Fibroblast of the conjunctiva (primary cell): ENCODE measurements around the gene TEP1.
"Not testable (repeated sequence)": the region's sequence is repeated elsewhere in the genome, so short reads cannot be mapped to it uniquely, and the experiment has no call there.

Experiments used
- DNase-seq: peaks from one replicate; pipeline ENCODE4 v3.0.0-alpha.2; 2010; ENCODE audit warnings: low read depth

TEP1 gene

DNA sequence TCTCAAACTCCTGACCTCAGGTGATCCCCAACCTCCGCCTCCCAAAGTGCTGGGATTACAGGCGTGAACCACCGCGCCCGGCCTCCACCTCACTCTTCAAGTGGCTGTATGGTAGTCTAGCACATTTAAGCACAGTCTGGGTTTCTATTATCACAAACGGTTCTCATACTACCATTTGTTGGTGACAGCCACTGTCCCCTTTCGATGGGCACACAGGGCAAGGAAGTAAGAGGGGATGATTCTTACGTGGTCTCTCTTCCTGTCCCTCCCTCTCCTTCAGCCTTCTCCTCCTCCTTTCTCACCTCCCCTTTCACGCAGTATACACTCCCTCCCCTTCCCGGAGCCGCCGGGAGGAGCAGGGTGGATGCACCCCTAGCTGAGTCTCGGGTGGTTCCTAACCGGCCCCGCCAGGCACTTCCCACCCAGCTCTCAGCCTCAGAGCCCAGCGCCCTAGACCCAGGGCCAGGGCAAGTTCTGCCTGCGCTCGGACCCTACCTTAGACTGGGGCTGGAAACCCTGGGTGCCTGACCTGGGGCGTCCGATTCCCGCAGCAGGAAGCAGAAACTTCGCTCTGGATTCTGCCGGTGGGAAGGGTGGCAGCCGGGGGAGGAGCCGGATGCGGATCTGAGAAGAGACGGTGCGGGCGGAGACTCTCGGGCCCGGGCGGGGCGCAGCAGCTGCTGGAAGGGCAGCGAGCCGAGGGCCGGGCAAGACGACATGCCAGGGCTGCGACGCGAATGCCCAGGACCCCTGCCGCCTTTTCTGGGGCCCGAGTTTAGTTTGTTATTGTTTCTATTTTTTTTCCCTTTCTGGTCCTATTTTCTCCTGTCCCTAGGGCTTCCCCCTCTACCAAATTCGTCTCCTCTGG, at the start of gene TEP1:
TEP1 (minus strand) TSS at position 626 of the 868 bp plus-strand sequence. CDS start 5,062 bp downstream, outside the sequence.
- DNase-seq: peak; percentile 63

DNA sequence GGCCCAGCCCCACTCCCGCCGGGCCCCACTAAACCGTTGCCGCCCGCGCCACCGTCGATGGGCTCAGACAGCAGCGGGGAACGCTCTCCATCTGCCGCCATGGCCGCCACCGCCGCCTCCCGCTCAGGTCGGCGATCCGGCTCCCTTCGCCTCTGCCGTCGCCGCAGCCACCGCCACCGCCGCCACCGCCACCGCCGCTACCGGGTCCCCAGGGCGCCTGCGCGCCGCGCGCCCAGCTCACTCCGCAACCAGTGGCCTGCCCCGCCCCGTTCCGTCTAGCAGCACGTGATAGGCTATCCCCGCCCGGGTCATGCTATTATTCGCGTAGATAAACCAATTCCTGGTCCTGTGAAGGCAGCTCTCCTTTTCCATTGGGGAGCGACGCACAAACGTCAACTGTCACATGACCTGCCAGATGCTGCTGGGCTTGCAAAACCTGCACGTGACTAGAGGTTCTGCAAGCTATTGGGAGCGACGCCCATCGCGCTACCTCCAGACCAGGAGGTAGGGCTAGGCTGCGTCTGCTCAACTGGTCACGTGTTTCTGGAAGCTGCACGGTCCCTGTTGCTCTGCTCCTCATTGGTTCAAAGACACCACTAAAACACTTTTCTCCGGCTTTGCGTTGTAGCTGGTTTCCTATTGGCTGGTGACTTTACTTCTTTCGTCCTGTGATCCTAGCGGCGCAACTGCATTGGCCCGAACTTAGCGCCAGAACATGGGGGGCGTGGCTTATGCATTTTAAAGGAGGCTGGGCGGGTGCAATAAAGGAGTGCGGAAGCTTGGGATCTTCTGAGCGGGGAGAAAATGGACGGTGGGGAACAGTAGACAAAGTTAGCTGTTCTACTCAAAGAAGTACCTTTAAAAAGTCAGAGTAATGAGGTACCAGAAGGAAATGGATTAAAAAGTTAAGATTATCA, 48.2 kb upstream of the TEP1 start, which contains the start of gene PIP4P1:
PIP4P1 (minus strand) TSS at position 210 of the 917 bp plus-strand sequence; CDS start at position 101, 109 bp downstream.
- peak; percentile 100 for DNase-seq

DNA sequence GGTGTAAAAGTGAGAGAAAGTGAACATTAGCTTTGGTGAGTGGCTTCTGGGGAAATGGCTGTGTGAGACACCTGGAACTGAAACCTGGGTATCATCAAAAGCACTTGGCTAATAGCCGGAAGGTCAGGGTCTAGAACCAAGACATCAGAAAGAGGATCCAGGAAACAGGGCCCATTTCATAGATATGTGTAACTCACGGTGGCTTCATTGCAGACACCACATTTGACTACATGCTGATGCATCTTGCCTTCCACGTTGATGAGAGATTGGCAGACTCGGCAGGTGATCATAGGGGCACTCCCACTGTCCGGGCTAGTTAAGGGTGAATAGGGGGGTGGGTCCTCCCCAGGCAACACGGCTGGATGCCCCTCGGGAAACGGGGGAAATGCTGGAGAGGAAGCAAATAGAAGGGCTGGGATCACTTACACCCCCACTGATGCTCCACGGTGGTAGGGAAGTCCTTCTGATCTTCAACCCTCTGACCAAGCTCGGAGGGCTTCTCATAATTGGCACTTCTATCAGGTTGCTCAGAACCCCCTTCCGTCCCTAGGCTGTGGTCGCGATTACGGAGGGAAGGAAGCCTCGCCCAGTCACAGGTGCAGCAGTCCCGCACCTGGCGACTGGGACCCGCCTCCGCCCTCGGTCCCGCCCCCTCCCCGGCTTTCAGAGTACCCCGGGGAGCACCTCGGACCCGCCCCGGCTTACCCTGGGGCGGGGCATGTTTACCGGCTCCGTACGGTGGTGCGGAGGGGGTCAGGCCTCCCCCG, 47.3 kb upstream of the TEP1 start:
- DNase-seq: no peak

DNA sequence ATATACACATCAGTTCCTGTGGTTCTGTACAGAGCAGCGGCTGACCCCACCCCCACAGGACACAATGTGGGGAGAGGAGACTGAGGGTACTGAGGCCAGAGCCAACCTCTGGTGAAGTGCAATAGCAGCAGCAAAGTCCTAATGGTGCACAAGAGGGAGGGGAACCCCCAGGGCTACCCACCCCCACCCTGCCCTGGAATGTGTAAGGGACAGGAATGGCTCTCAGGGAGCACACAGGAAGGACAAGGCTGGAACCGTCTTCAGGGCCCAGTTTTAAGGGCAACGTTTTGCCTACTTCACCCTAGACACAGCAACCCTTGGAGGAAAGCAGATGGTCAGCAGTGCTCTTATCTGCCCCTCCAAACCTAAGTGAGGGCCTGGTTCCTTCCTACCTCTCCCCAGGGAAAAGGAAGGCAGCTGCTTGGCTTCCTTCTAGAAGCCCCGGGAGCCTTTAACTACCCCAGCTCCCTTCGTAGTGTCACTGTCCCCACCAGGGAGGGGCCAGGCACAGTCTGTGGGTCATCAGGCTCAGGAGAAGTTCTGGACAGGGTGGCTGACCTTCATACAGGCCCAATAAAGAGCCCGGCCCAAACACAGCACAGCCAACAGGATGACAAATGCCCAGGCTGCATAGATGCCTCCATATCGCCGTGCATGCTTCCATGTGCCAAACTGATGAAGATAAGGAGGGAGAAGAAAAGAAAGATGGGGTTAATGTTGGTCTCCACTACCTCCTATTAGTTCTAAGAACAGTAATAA, 44.9 kb upstream of the TEP1 start:
- no peak for DNase-seq

DNA sequence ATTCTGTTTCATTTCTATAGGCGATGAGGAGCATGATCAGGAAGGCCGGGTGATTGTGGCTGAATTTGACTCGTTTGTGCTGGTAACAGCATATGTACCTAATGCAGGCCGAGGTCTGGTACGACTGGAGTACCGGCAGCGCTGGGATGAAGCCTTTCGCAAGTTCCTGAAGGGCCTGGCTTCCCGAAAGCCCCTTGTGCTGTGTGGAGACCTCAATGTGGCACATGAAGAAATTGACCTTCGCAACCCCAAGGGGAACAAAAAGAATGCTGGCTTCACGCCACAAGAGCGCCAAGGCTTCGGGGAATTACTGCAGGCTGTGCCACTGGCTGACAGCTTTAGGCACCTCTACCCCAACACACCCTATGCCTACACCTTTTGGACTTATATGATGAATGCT, 43.7 kb upstream of the TEP1 start:
- DNase-seq: no peak

DNA sequence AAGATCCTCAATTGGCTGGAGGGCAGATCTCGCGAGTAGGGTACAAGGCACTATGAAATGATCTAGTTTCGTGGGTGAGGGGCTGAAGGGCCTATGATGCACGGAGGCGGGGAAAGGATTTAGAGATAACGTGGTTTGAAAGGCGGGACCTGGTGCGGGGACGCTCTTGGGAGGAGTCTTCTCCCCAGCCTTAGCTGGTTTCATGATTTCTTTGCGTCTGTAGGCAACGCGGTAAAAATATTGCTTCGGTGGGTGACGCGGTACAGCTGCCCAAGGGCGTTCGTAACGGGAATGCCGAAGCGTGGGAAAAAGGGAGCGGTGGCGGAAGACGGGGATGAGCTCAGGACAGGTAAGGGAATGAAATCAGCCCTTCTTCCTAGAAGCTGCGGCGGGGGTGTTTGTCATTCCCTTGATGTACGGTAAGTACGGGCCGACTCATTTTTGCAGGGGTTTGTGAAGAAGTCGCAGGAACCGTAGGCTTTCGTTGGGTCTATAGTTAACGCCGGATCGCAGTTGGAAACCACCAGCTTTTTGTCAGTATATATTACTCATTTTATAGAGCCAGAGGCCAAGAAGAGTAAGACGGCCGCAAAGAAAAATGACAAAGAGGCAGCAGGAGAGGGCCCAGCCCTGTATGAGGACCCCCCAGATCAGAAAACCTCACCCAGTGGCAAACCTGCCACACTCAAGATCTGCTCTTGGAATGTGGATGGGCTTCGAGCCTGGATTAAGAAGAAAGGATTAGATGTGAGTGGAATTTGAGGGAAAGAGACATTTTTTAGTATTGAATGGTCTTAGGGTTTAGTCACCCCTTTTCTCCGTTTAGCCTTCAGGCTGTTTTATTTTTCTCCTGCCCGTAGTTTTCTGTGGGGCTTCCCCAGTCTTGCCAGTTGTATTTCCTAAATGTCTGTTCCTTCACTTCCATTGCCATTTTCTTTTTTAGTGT, 42.3 kb upstream of the TEP1 start:
- DNase-seq: peak; percentile 70

DNA sequence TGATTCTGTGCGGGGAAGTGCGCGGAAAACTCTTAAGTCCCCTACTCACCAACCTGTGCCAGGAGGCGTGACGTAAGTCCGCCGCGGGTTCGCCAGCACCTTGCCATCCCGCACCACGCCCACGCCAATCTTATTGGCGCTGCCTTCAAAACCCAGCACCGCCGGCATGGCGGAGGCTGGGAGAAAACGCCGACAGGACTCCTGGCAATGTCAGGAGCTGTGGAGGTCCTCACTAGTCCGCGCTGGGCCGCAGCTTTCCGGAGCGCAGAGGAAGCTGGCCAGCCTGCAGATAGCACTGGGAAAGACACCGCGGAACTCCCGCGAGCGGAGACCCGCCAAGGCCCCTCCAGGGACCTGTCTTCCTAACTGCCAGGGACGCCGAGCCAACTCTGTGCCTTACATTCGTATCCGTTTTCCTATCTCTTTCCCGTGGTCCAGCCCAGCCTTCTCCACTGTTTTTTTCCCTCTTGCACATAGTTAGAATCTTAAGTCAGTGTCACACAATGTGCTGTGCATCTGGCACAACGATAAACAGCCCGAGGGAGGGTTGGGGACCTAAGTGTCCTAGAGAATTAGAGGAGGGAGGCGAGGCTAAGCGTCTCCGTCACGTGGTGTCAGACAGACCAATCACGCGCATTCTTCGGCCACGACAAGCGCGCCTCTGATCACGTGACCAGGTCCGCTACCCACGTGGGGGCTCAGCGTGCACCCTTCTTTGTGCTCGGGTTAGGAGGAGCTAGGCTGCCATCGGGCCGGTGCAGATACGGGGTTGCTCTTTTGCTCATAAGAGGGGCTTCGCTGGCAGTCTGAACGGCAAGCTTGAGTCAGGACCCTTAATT, 41.4 kb upstream of the TEP1 start, which contains the start of the genes APEX1 and OSGEP:
APEX1 (plus strand) TSS at position 711 of the 839 bp plus-strand sequence. CDS start 420 bp downstream, outside the sequence.
OSGEP (minus strand) TSS at position 297 of the 839 bp plus-strand sequence; CDS start at position 168, 129 bp downstream.
- DNase-seq: peak; percentile 99

DNA sequence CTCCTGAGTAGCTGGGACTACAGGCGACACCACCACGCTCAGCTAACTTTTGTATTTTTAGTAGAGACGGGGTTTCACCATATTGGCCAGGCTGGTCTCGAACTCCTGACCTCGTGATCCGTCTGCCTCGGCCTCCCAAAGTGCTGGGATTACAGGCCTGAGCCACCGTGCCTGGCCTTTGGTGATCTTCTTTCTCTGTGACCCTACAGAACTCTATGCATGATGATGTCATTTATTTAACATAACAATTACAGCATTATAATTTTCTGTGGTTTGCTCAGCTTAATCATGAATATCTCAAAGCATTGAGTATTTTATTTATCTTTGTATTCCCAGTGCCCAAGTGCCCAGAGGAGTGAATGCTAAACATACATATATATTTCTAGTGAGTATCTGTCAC, 39.5 kb upstream of the TEP1 start:
- not testable (repeated sequence) for DNase-seq

DNA sequence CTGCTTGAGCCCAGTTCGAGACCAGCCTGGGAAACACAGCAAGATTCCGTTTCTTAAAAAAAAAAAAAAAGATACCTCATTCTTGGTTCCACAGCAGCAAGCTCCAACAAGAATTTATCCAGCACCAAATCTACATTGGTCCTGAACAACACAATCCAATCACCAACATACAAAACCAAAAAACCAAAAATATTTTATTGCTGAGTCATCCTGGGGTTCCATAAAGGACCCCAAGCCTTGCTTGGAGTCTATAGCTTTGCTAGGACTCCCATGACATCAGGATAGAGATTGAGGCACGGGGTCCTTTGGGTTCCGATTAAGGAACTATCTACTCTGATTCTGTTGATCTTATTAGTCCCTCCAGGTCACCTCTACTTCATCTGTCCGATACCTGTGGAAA, 33.6 kb upstream of the TEP1 start:
- no peak for DNase-seq

DNA sequence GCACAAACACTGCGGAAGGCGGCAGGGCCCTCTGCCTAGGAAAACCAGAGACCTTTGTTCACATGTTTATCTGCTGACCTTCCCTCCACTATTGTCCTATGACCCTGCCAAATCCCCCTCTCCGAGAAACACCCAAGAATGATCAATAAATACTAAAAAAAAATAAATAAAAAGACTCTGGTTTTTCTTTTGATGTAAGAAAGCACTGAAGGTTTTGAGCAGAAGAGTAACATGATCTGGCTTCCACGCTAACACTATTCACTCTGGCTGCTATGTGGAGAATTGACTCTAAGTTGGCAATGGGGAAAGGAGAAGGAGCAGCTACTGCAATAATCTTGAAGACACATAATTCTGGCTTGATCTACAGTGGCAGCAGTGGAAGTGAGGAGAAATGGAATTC, 30.3 kb upstream of the TEP1 start:
- DNase-seq: not testable (repeated sequence)

DNA sequence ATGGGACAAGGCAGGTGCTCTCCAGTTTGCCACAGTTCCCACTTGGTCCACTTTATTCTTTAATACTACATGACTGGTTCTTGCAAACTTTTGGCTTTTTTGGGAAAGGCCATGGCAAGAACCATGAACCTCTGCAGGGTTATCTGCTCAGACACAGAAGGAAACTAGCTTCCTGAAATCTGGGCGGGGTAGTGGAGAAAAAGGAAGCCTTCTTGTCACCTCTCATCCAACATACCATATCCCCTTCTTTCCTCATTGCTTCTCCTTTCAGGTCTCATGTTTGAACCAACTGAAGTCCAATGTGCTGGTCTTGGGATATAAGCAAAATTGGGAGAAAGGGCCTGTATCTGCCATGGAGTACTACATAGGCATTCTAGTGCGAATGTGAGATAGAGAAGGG, 28.2 kb upstream of the TEP1 start:
- no peak for DNase-seq

DNA sequence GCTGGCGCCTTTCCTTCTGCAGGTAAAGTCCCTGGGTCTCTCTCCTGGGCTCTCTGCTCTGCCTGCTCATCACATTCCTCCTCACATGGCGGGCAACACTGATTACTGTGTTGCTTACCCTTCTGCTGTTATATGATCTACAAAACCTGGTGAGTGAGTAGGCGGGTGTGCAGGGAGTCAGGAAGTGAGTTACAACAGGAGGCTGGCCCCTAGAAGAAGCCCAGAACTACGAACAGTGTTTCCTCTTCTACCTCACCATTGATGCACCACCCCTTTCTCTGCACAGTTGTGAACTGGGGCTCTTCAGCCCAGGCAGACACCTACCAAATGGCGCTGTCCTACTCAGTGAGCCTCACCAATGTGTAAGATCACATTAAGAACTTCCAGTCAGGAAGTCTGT, 27.6 kb upstream of the TEP1 start:
- no peak for DNase-seq

DNA sequence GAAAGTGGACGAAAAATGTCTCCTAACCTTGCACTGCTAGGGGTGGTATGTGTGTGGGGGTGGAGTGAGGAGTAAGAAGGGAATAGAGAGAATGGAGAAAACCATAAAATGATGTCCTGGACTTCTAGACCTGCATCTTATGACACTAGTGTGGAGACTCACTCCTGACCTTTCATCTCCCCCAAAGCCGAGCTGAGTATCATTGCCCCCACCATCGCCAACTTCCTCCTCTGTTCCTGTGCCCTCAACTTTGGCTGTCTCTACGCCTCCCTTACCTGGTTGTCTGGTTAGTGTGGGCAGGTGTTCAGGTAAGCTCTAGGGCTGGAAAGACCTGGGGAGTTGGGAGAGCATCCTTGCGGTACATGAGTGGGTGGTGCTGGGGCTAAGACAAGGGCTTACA, 27.2 kb upstream of the TEP1 start:
- no peak for DNase-seq

DNA sequence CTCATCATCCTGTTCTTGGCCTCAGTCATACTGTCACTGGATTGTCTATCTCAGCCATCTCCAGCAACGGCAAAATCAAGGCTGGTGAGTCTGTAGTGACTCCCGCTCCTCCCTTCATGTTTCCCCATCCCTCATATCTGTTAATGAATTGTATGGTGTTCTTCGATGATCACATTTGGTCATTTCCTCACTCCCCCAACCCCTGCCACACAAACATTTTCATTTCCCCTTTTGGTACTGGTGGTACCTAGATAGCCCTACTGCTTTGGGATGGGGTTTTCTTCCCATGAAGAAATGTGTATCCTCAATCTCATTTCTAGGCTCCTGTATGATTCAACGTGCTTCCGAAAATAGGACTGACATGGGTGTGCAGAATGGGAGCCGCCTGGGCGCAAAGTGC, 25.4 kb upstream of the TEP1 start:
- DNase-seq: no peak

DNA sequence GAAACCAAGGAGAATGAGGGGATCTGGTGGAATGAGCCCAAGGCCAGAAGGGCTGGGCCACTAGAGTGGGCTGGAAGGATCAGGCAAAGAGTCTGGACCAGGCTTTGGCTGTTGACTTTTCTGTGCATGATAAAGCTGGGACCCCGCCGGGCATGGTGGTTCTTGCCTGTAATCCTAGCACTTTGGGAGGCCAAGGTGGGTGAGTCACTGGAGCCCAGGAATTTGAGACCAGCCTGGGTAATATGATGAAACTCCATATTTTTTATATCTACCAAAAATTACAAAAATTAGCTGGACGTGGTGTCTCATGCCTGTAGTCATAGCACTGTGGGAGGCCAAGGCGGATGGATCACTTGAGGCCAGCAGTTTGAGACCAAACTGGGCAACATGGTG, 23.1 kb upstream of the TEP1 start:
- peak; percentile 40 for DNase-seq

DNA sequence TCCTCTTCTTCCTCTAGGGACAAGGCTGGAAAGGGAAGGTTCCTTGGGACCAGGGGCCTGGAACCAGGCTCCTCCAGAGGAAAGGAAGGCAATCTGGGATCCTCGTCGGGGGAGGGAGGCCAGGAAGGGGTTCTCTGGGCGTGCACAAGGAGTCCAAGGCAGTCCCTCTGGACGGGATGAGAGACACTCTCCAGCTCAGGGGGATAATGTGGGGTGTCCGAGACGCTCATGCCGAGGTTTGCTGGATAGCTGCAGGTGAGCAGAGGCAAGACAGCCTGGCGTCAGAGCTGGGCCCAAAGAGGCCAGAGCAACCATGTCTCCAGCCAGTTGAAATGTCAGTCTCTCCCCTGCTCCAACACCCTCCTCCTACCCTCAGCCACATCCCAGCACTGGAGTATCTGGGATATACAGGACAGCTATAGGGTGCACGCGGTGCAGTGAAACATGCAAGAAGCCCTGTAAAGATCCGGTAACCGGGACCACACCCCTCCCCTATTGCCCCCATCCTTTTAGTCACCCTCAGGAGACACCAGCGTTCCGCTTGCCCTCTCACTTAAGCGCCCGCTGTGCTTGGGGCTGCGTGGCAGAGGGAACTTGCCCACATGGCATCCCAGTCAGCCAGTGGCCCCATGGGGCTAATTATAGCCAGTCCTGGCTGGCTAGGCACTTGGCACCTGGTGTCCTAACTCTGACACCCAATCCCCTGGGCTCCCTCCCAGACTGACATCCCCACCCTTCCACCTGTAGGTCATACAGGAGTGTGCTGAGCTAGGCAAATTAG, 22.5 kb upstream of the TEP1 start, which contains the start of gene KLHL33:
KLHL33 (minus strand) TSS at position 585 of the 781 bp plus-strand sequence; CDS start at position 230, 355 bp downstream.
- DNase-seq: no peak

DNA sequence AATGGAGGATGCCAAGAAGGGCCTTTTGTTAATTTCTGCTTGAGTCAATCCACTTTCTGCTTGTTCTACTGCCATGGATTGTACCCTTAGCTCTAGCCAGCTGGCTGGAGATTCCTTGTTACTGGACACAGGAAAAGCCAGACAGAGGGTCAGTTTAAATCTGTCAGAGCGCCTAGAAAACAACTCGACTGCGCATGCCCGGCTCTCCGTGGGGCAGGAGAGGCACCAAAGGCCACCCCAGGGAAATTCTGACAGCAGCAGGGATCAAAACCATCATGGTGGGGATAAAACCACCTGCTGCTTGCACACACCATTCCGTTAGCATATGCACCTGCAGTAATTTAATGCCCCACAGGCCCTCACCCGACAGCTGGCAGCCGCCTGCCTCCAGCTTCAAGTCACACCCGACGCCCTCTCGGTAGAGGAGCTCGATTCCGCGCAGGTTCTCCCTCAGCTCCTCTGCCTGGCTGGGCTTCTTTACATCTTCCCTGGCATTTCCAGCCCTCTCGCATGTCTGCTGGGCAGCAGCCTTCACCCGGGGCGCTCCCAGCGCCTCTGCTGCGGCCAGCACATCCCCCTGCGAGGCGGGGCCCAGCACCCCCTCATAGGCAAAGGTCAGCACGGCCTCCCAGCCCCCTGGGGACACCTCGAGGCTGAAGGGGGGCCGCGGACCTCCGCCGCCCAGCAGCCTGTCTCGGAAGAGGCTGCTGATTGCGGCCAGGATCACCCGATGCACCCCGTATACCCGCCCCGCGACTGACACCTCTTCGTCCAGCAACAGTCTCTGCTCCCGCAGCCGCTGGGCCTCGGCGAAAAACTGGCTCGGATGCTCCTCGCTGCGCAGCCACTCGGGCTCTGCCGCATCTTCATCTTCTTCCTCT, 21.6 kb upstream of the TEP1 start:
- no peak for DNase-seq
